Testis (tissue), 3 donors: ENCODE measurements around the gene TCP11. TPM values are rescaled to one million over a fixed set of nuclear protein-coding genes. Genes with fewer than 3 reads are reported as not detected.
"Not testable (repeated sequence)": the region's sequence is repeated elsewhere in the genome, so short reads cannot be mapped to it uniquely, and the experiment has no call there.

Experiments
- DNase-seq: peaks from one replicate; pipeline ENCODE4 v3.0.0-alpha.2; 2019
- H3K27ac ChIP-seq, 2 donors: fragments of 200-600 bp; sonication (generic); one replicate each; pipeline ENCODE4 v1.5.1; 2019
- H3K27me3 ChIP-seq: fragments of 200-600 bp; sonication (generic); one replicate; pipeline ENCODE4 v1.5.1; 2019
- H3K36me3 ChIP-seq: fragments of 200-600 bp; sonication (generic); one replicate; pipeline ENCODE4 v1.5.1; 2017; ENCODE audit warnings: low read depth; ENCODE audit errors: missing control alignments
- H3K4me1 ChIP-seq: fragments of 200-600 bp; sonication (generic); one replicate; pipeline ENCODE4 v1.5.1; 2019
- H3K4me3 ChIP-seq, 2 donors: fragments of 200-600 bp; sonication (generic); one replicate each; pipeline ENCODE4 v1.5.1; 2017 to 2019
- H3K9me3 ChIP-seq: fragments of 200-600 bp; sonication (generic); one replicate; pipeline ENCODE4 v1.5.1; 2017
- CTCF ChIP-seq, 3 experiments: fragments of 450-650 bp in 2 of 3; fragments of 200-600 bp in 1 of 3; sonication (generic) in 1 of 3; IDR thresholded peaks; one replicate each; pipeline ENCODE4 v1.5.1; 2016 to 2019; ENCODE audit warnings: antibody characterized with exemption in 3 of 3, mild to moderate bottlenecking in 2 of 3, moderate library complexity in 1 of 3
- POLR2A ChIP-seq: fragments of 450-650 bp; IDR thresholded peaks from one replicate; pipeline ENCODE4 v1.6.1; 2017; ENCODE audit warnings: antibody characterized with exemption, mild to moderate bottlenecking, moderate library complexity
- WGBS, 2 donors: methylation state at CpG; one replicate each; pipeline ENCODE4 v1.1.5; 2018; 5-methylcytosine and 5-hydroxymethylcytosine counted together
- intact Hi-C: fragments of 100-400 bp; cut with DNase I; formaldehyde crosslinking; loops from one replicate; pipeline ENCODE4 v1.15.1; 2023; ENCODE audit warnings: low total_unique reads
- polyA plus RNA-seq: library from polyadenylated mRNA; stranded (reverse); fragments of 350-450 nt; fragmentation: Illumina TruSeq; extraction: RNeasy Lipid Tissue Mini Kit (QIAGEN cat#74804); gene quantifications from one replicate; pipeline ENCODE4 v1.2.3, GENCODE V29; 2014; ENCODE audit warnings: low read depth, low replicate concordance; ENCODE audit not compliant: insufficient read depth
- total RNA-seq, 2 donors: library from RNA; depleted of rRNA; stranded (reverse); fragments of >200 nt; gene quantifications; one replicate each; pipeline ENCODE4 v1.2.3, GENCODE V29; 2016

Gene TCP11
- total and polyA plus RNA-seq, 3 donors from 2014 or later = 193 to 1,044 (median 639) TPM

GRCh38 chr6:35124356-35124755, 16.8 kb downstream of the TCP11 start:
- no peaks in the 10 kb centered on the region for H3K9me3 ChIP-seq
- WGBS, 2 donors = 93 to 97% methylated on average over 1 of the region's 1 CpG
- no peaks in the 10 kb centered on the region for H3K36me3 ChIP-seq
- no peak overlapping the region for H3K4me3 ChIP-seq
- no peaks in the 10 kb centered on the region for H3K4me1 ChIP-seq
- no peak overlapping the region for H3K27ac ChIP-seq
- no peaks in the 10 kb centered on the region for H3K27me3 ChIP-seq
- no peak for DNase-seq
- intact Hi-C loops = no loop called here
- TF ChIP-seq POLR2A (no peak), CTCF (IDR thresholded peaks at IDR 0.05) (no peak)

GRCh38 chr6:35120746-35121145, 20.4 kb downstream of the TCP11 start:
- Histone ChIP-seq H3K4me3 (no peak overlapping the region), H3K27ac (no peak overlapping the region), H3K36me3 (no peaks in the 10 kb centered on the region), H3K27me3 (no peaks in the 10 kb centered on the region), H3K9me3 (no peaks in the 10 kb centered on the region), H3K4me1 (no peaks in the 10 kb centered on the region)
- TF ChIP-seq POLR2A = no peak
- TF ChIP-seq CTCF (IDR thresholded peaks at IDR 0.05) = no peak
- WGBS, 2 donors = 90 to 96% methylated on average over 2 of the region's 2 CpGs
- intact Hi-C loops = no loop called here
- DNase-seq = no peak

- H3K36me3 ChIP-seq = no peaks in the 10 kb centered on the region
- WGBS, 2 donors = 82 to 100% methylated on average over 2 of the region's 2 CpGs
- TF ChIP-seq POLR2A (no peak), CTCF (IDR thresholded peaks at IDR 0.05) (no peak)
- intact Hi-C loops = no loop called here
- H3K27ac ChIP-seq = no peak overlapping the region
- no peaks in the 10 kb centered on the region for H3K27me3 ChIP-seq
- H3K4me3 ChIP-seq = no peak overlapping the region
- DNase-seq = no peak
- no peaks in the 10 kb centered on the region for H3K4me1 ChIP-seq
- H3K9me3 ChIP-seq = no peaks in the 10 kb centered on the region
Observed at GRCh38 chr6:35108309-35108885, 32.7 kb downstream of the TCP11 start.

GRCh38 chr6:35107761-35108160, 33.4 kb downstream of the TCP11 start:
- H3K27me3 ChIP-seq, H3K9me3 ChIP-seq, DNase-seq, H3K4me3 ChIP-seq, H3K4me1 ChIP-seq, intact Hi-C loops, H3K36me3 ChIP-seq, H3K27ac ChIP-seq: not testable (repeated sequence)
- 80 to 88% methylated on average over 5 of the region's 5 CpGs for WGBS, 2 donors

GRCh38 chr6:35107208-35107607, 33.9 kb downstream of the TCP11 start:
- intact Hi-C loops, DNase-seq: not testable (repeated sequence)
- 83 to 90% methylated on average over 8 of the region's 8 CpGs for WGBS, 2 donors

GRCh38 chr6:35106061-35106460, 35.1 kb downstream of the TCP11 start:
- H3K27ac ChIP-seq, intact Hi-C loops, H3K27me3 ChIP-seq, H3K4me3 ChIP-seq, H3K9me3 ChIP-seq, H3K36me3 ChIP-seq, DNase-seq, H3K4me1 ChIP-seq: not testable (repeated sequence)
- WGBS, 2 donors = 85 to 88% methylated on average over 5 to 6 of the region's 6 CpGs

More at GRCh38 chr6:35107208-35107607, 33.9 kb downstream of the TCP11 start:
- not testable (repeated sequence) for H3K4me3 ChIP-seq, H3K27ac ChIP-seq, H3K9me3 ChIP-seq, H3K4me1 ChIP-seq, H3K27me3 ChIP-seq, H3K36me3 ChIP-seq
